Ishikawa (cell line): ENCODE measurements around the gene LIMCH1.

ENCODE experiments used
- CEBPB ChIP-seq: IDR thresholded peaks from 2 replicates; pipeline ENCODE4 v1.6.1; 2012
- CREB1 ChIP-seq: IDR thresholded peaks from 2 replicates; pipeline ENCODE4 v1.6.1; 2012; ENCODE audit warnings: low read depth
- EP300 ChIP-seq: IDR thresholded peaks from 2 replicates; pipeline ENCODE4 v1.6.1; 2012; ENCODE audit warnings: borderline replicate concordance
- NFIC ChIP-seq: IDR thresholded peaks from 2 replicates; pipeline ENCODE4 v1.6.1; 2012
- RAD21 ChIP-seq: IDR thresholded peaks from 2 replicates; pipeline ENCODE4 v1.6.1; 2012; ENCODE audit warnings: low read depth
- TAF1 ChIP-seq: IDR thresholded peaks from 2 replicates; pipeline ENCODE4 v1.6.1; 2012; ENCODE audit warnings: low read depth, mild to moderate bottlenecking
- YY1 ChIP-seq: IDR thresholded peaks from 2 replicates; pipeline ENCODE4 v1.6.1; 2012; ENCODE audit warnings: low read depth
- TF ChIP-seq, protein P1 (sequence below): IDR thresholded peaks from 2 replicates; pipeline ENCODE4 v1.6.1; 2012; ENCODE audit warnings: low read depth, mild to moderate bottlenecking

DNA sequence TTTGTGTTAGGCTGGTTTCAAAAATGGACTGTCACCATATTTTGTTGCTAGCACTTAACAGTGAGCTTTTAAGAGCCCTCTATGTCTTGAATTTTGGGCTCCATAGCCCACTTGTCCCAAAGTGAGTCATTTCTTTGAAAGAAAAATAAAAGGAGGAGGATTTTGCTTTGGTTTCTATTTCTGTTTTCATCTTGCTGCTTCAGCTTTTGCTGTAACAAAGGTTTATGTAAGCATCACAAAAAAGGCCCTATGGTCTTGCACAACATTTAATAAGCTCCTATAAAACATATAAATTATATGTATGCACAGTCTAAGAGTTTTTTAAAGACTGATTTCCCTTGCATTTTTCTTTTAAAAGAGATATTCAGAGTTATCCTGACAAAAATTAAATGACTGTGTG is 105.4 kb downstream of the LIMCH1 start:
- no peak for TF ChIP-seq EP300
- no peak for TF ChIP-seq TAF1
- TF ChIP-seq YY1: no peak
- TF ChIP-seq CREB1: no peak
- TF ChIP-seq CEBPB: no peak
- TF ChIP-seq, protein P1, sequence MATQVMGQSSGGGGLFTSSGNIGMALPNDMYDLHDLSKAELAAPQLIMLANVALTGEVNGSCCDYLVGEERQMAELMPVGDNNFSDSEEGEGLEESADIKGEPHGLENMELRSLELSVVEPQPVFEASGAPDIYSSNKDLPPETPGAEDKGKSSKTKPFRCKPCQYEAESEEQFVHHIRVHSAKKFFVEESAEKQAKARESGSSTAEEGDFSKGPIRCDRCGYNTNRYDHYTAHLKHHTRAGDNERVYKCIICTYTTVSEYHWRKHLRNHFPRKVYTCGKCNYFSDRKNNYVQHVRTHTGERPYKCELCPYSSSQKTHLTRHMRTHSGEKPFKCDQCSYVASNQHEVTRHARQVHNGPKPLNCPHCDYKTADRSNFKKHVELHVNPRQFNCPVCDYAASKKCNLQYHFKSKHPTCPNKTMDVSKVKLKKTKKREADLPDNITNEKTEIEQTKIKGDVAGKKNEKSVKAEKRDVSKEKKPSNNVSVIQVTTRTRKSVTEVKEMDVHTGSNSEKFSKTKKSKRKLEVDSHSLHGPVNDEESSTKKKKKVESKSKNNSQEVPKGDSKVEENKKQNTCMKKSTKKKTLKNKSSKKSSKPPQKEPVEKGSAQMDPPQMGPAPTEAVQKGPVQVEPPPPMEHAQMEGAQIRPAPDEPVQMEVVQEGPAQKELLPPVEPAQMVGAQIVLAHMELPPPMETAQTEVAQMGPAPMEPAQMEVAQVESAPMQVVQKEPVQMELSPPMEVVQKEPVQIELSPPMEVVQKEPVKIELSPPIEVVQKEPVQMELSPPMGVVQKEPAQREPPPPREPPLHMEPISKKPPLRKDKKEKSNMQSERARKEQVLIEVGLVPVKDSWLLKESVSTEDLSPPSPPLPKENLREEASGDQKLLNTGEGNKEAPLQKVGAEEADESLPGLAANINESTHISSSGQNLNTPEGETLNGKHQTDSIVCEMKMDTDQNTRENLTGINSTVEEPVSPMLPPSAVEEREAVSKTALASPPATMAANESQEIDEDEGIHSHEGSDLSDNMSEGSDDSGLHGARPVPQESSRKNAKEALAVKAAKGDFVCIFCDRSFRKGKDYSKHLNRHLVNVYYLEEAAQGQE: no peak
- TF ChIP-seq NFIC: no peak
- no peak for TF ChIP-seq RAD21
